ENCODE results near the gene BEST2.
"Not testable (repeated sequence)": the region's sequence is repeated elsewhere in the genome, so short reads cannot be mapped to it uniquely, and the experiment has no call there.

BEST2 gene

GRCh38 chr19:12751635-12752034, at the start of gene BEST2:
TSS of gene BEST2 (plus strand) at chr19:12751791. CDS start at chr19:12752593, 802 bp downstream.
- Histone ChIP-seq H3K4me1 (ENCODE audit: insufficient read depth, low read length) (no peaks in the 10 kb centered on the region), H3K27ac (ENCODE audit: low read length) (no peak within 1 kb of the TSS), H3K36me3 (ENCODE audit: insufficient read depth, low read depth, low read length) (peaks cover 15% of the 10 kb centered on the region; the same call in 1 of the 2 replicates), H3K4me3 (ENCODE audit: low read length) (peak within 1 kb of the TSS; percentile 62; the same call in 1 of the 2 replicates), H3K9ac (ENCODE audit: low read depth, low read length) (no peak within 1 kb of the TSS), H3K9me3 (ENCODE audit: insufficient read depth, low read depth, low read length) (no peaks in the 10 kb centered on the region), H3K27me3 (ENCODE audit: insufficient read depth, low read length) (peaks cover 40% of the 10 kb centered on the region)

GRCh38 chr19:12703046-12703445, 48.5 kb upstream of the BEST2 start:
- Histone ChIP-seq H3K9ac (ENCODE audit: low read depth, low read length) (no peak overlapping the region), H3K4me1 (ENCODE audit: insufficient read depth, low read length) (no peaks in the 10 kb centered on the region), H3K27me3 (ENCODE audit: insufficient read depth, low read length) (no peaks in the 10 kb centered on the region), H3K9me3 (ENCODE audit: insufficient read depth, low read depth, low read length) (no peaks in the 10 kb centered on the region), H3K27ac (ENCODE audit: low read length) (no peak overlapping the region), H3K36me3 (ENCODE audit: insufficient read depth, low read depth, low read length) (peaks cover 93% of the 10 kb centered on the region), H3K4me3 (ENCODE audit: low read length) (no peak overlapping the region)

- Histone ChIP-seq H3K9ac (ENCODE audit: low read depth, low read length) (no peak overlapping the region), H3K4me3 (ENCODE audit: low read length) (no peak overlapping the region), H3K9me3 (ENCODE audit: insufficient read depth, low read depth, low read length) (no peaks in the 10 kb centered on the region), H3K36me3 (ENCODE audit: insufficient read depth, low read depth, low read length) (peaks cover 93% of the 10 kb centered on the region), H3K27ac (ENCODE audit: low read length) (no peak overlapping the region), H3K27me3 (ENCODE audit: insufficient read depth, low read length) (no peaks in the 10 kb centered on the region), H3K4me1 (ENCODE audit: insufficient read depth, low read length) (no peaks in the 10 kb centered on the region)
Measured at GRCh38 chr19:12705169-12705568, 46.4 kb upstream of the BEST2 start.

GRCh38 chr19:12705654-12706331, 45.8 kb upstream of the BEST2 start:
- H3K9ac ChIP-seq (ENCODE audit: low read depth, low read length): no peak overlapping the region
- H3K27ac ChIP-seq (ENCODE audit: low read length): no peak overlapping the region
- peaks cover 95% of the 10 kb centered on the region for H3K36me3 ChIP-seq (ENCODE audit: insufficient read depth, low read depth, low read length)
- no peaks in the 10 kb centered on the region for H3K4me1 ChIP-seq (ENCODE audit: insufficient read depth, low read length)
- no peak overlapping the region for H3K4me3 ChIP-seq (ENCODE audit: low read length)
- H3K9me3 ChIP-seq (ENCODE audit: insufficient read depth, low read depth, low read length): no peaks in the 10 kb centered on the region
- no peaks in the 10 kb centered on the region for H3K27me3 ChIP-seq (ENCODE audit: insufficient read depth, low read length)

GRCh38 chr19:12706332-12706718, 45.3 kb upstream of the BEST2 start:
- Histone ChIP-seq H3K4me1 (ENCODE audit: insufficient read depth, low read length) (no peaks in the 10 kb centered on the region), H3K27ac (ENCODE audit: low read length) (no peak overlapping the region), H3K36me3 (ENCODE audit: insufficient read depth, low read depth, low read length) (peaks cover 95% of the 10 kb centered on the region), H3K27me3 (ENCODE audit: insufficient read depth, low read length) (no peaks in the 10 kb centered on the region), H3K4me3 (ENCODE audit: low read length) (no peak overlapping the region), H3K9ac (ENCODE audit: low read depth, low read length) (no peak overlapping the region), H3K9me3 (ENCODE audit: insufficient read depth, low read depth, low read length) (no peaks in the 10 kb centered on the region)

- H3K27me3 ChIP-seq (ENCODE audit: insufficient read depth, low read length): no peaks in the 10 kb centered on the region
- no peaks in the 10 kb centered on the region for H3K4me1 ChIP-seq (ENCODE audit: insufficient read depth, low read length)
- H3K4me3 ChIP-seq (ENCODE audit: low read length): no peak overlapping the region
- H3K27ac ChIP-seq (ENCODE audit: low read length): no peak overlapping the region
- no peaks in the 10 kb centered on the region for H3K9me3 ChIP-seq (ENCODE audit: insufficient read depth, low read depth, low read length)
- no peak overlapping the region for H3K9ac ChIP-seq (ENCODE audit: low read depth, low read length)
- peaks cover 88% of the 10 kb centered on the region for H3K36me3 ChIP-seq (ENCODE audit: insufficient read depth, low read depth, low read length)
Measured at GRCh38 chr19:12708641-12709040, 43.0 kb upstream of the BEST2 start.

- Histone ChIP-seq H3K9ac (ENCODE audit: low read depth, low read length) (no peak overlapping the region), H3K4me3 (ENCODE audit: low read length) (no peak overlapping the region), H3K27ac (ENCODE audit: low read length) (no peak overlapping the region), H3K9me3 (ENCODE audit: insufficient read depth, low read depth, low read length) (no peaks in the 10 kb centered on the region), H3K4me1 (ENCODE audit: insufficient read depth, low read length) (no peaks in the 10 kb centered on the region), H3K36me3 (ENCODE audit: insufficient read depth, low read depth, low read length) (peaks cover 88% of the 10 kb centered on the region), H3K27me3 (ENCODE audit: insufficient read depth, low read length) (no peaks in the 10 kb centered on the region)
Measured at GRCh38 chr19:12711187-12711586, 40.4 kb upstream of the BEST2 start.

- not testable (repeated sequence) for H3K9me3 ChIP-seq (ENCODE audit: insufficient read depth, low read depth, low read length); H3K4me3 ChIP-seq (ENCODE audit: low read length); H3K4me1 ChIP-seq (ENCODE audit: insufficient read depth, low read length); H3K27me3 ChIP-seq (ENCODE audit: insufficient read depth, low read length); H3K27ac ChIP-seq (ENCODE audit: low read length); H3K9ac ChIP-seq (ENCODE audit: low read depth, low read length)
- H3K36me3 ChIP-seq (ENCODE audit: insufficient read depth, low read depth, low read length): peaks cover 88% of the 10 kb centered on the region
Measured at GRCh38 chr19:12712077-12712476, 39.5 kb upstream of the BEST2 start.

- H3K9me3 ChIP-seq (ENCODE audit: insufficient read depth, low read depth, low read length); H3K27me3 ChIP-seq (ENCODE audit: insufficient read depth, low read length); H3K4me1 ChIP-seq (ENCODE audit: insufficient read depth, low read length); H3K9ac ChIP-seq (ENCODE audit: low read depth, low read length); H3K4me3 ChIP-seq (ENCODE audit: low read length); H3K27ac ChIP-seq (ENCODE audit: low read length): not testable (repeated sequence)
- H3K36me3 ChIP-seq (ENCODE audit: insufficient read depth, low read depth, low read length): peaks cover 89% of the 10 kb centered on the region
Measured at GRCh38 chr19:12713304-12713703, 38.3 kb upstream of the BEST2 start.

GRCh38 chr19:12715102-12715501, 36.5 kb upstream of the BEST2 start:
- Histone ChIP-seq H3K36me3 (ENCODE audit: insufficient read depth, low read depth, low read length) (peaks cover 87% of the 10 kb centered on the region), H3K27ac (ENCODE audit: low read length) (no peak overlapping the region)

GRCh38 chr19:12715929-12716328, 35.7 kb upstream of the BEST2 start:
- H3K4me3 ChIP-seq (ENCODE audit: low read length): no peak overlapping the region
- no peaks in the 10 kb centered on the region for H3K9me3 ChIP-seq (ENCODE audit: insufficient read depth, low read depth, low read length)
- peaks cover 86% of the 10 kb centered on the region for H3K36me3 ChIP-seq (ENCODE audit: insufficient read depth, low read depth, low read length)
- H3K27ac ChIP-seq (ENCODE audit: low read length): no peak overlapping the region
- H3K9ac ChIP-seq (ENCODE audit: low read depth, low read length): no peak overlapping the region
- no peaks in the 10 kb centered on the region for H3K27me3 ChIP-seq (ENCODE audit: insufficient read depth, low read length)
- no peaks in the 10 kb centered on the region for H3K4me1 ChIP-seq (ENCODE audit: insufficient read depth, low read length)

More at GRCh38 chr19:12715102-12715501, 36.5 kb upstream of the BEST2 start:
- H3K9ac ChIP-seq (ENCODE audit: low read depth, low read length): no peak overlapping the region
- H3K4me3 ChIP-seq (ENCODE audit: low read length): no peak overlapping the region
- no peaks in the 10 kb centered on the region for H3K4me1 ChIP-seq (ENCODE audit: insufficient read depth, low read length)
- no peaks in the 10 kb centered on the region for H3K27me3 ChIP-seq (ENCODE audit: insufficient read depth, low read length)
- H3K9me3 ChIP-seq (ENCODE audit: insufficient read depth, low read depth, low read length): no peaks in the 10 kb centered on the region

GRCh38 chr19:12720296-12720695, 31.3 kb upstream of the BEST2 start:
- Histone ChIP-seq H3K36me3 (ENCODE audit: insufficient read depth, low read depth, low read length) (peaks cover 50% of the 10 kb centered on the region), H3K4me3 (ENCODE audit: low read length) (peak overlapping the region; percentile 97), H3K27ac (ENCODE audit: low read length) (no peak overlapping the region), H3K4me1 (ENCODE audit: insufficient read depth, low read length) (no peaks in the 10 kb centered on the region), H3K27me3 (ENCODE audit: insufficient read depth, low read length) (no peaks in the 10 kb centered on the region), H3K9ac (ENCODE audit: low read depth, low read length) (peak overlapping the region; percentile 99), H3K9me3 (ENCODE audit: insufficient read depth, low read depth, low read length) (no peaks in the 10 kb centered on the region)
